A549 (cell line): Measurements from ENCODE around the gene OGDH. TPM values are rescaled to one million over a fixed set of nuclear protein-coding genes. Genes with fewer than 3 reads are reported as not detected.
"Not testable (repeated sequence)": the region's sequence is repeated elsewhere in the genome, so short reads cannot be mapped to it uniquely, and the experiment has no call there.

ENCODE experiments used
- ATAC-seq, 2 experiments: fragments of 200-7000 bp in 1 of 2; fragments of >200 bp in 1 of 2; cut with Nextera tagmentation in 1 of 2; cut with Tn5 transposase in 1 of 2; 3 replicates each; pipeline versions ENCODE4 v1.8.0 to v1.9.1; 2018 to 2020; ENCODE audit warnings: mild to moderate bottlenecking in 1 of 2, moderate library complexity in 1 of 2
- CTCF ChIA-PET: fragments of 300-600 bp; sonication (Branson Sonifier 250); formaldehyde crosslinking; extraction: SDS; loops from one replicate; lab custom pipeline; 2021; ENCODE audit warnings: antibody characterized with exemption, inconsistent platforms; lab: Yijun Ruan, JAX
- POLR2A ChIA-PET: fragments of 350-600 bp; formaldehyde crosslinking; extraction: SDS; loops from one replicate; lab custom pipeline; 2021; ENCODE audit warnings: antibody characterized with exemption, inconsistent platforms; lab: Yijun Ruan, JAX
- DNase-seq, 2 experiments: peaks; one replicate each; pipeline versions ENCODE4 v3.0.0 to v3.0.0-alpha.2; 2011 to 2016; ENCODE audit warnings: low read depth in 1 of 2, low spot score in 1 of 2
- FAIRE-seq: peaks from 2 replicates; lab custom pipeline; 2011; peaks lifted over from hg19 to GRCh38; lab: Jason Lieb, UNC
- H3K27ac ChIP-seq, 2 experiments: fragments of >200 bp; sonication (Bioruptor Twin); formaldehyde crosslinking; 3 replicates each; pipeline ENCODE4 v1.5.1; 2016 to 2017
- H3K4me1 ChIP-seq: fragments of >200 bp; sonication (Bioruptor Twin); formaldehyde crosslinking; 3 replicates; pipeline ENCODE4 v1.6.1; 2016
- H3K4me2 ChIP-seq: fragments of >200 bp; sonication (Bioruptor Twin); formaldehyde crosslinking; 3 replicates; pipeline ENCODE4 v1.6.1; 2016
- H3K4me3 ChIP-seq: fragments of >200 bp; sonication (Bioruptor Twin); formaldehyde crosslinking; 3 replicates; pipeline ENCODE4 v1.5.1; 2016
- H3K9me3 ChIP-seq: fragments of >200 bp; sonication (Bioruptor Twin); formaldehyde crosslinking; 3 replicates; pipeline ENCODE4 v1.6.1; 2016
- ATOH8 ChIP-seq: fragments of 250-450 bp; sonication (Bioruptor Pico); IDR thresholded peaks from 2 replicates; pipeline ENCODE4 v1.5.0; 2020; ENCODE audit warnings: low read depth, mild to moderate bottlenecking, moderate library complexity
- BCL3 ChIP-seq: fragments of >200 bp; sonication (Bioruptor Twin); formaldehyde crosslinking; IDR thresholded peaks from 3 replicates; pipeline ENCODE4 v1.6.1; 2016
- BHLHE40 ChIP-seq: IDR thresholded peaks from 2 replicates; pipeline ENCODE4 v1.6.1; 2012; ENCODE audit warnings: low read depth, low read length, inconsistent platforms
- CTCF ChIP-seq: fragments of >200 bp; sonication (Bioruptor Twin); formaldehyde crosslinking; IDR thresholded peaks from 3 replicates; pipeline ENCODE4 v1.5.1; 2016
- EHF ChIP-seq: fragments of 250-450 bp; sonication (Bioruptor Pico); IDR thresholded peaks from 2 replicates; pipeline ENCODE4 v1.5.0; 2020; ENCODE audit warnings: mild to moderate bottlenecking
- EHMT2 ChIP-seq: fragments of 200-600 bp; sonication (generic); IDR thresholded peaks from 2 replicates; pipeline ENCODE4 v1.6.1; 2016; ENCODE audit warnings: antibody characterized with exemption, low read depth, mild to moderate bottlenecking, moderate library complexity
- EP300 ChIP-seq, 2 experiments: fragments of >200 bp; sonication (Bioruptor Twin); formaldehyde crosslinking; IDR thresholded peaks; 2 replicates in 1 of 2; 3 replicates in 1 of 2; pipeline ENCODE4 v1.6.1; 2016 to 2017
- GATA3 ChIP-seq: IDR thresholded peaks from 2 replicates; pipeline ENCODE4 v1.6.1; 2012; ENCODE audit warnings: borderline replicate concordance
- HES2 ChIP-seq: fragments of >200 bp; sonication (Bioruptor Twin); formaldehyde crosslinking; IDR thresholded peaks from 2 replicates; pipeline ENCODE4 v1.6.1; 2016
- HMGXB4 ChIP-seq: fragments of 250-450 bp; sonication (Bioruptor Pico); IDR thresholded peaks from 2 replicates; pipeline ENCODE4 v1.5.0; 2021; ENCODE audit warnings: mild to moderate bottlenecking, moderate library complexity, borderline replicate concordance
- HOXB13 ChIP-seq: fragments of 250-450 bp; sonication (Bioruptor Pico); IDR thresholded peaks from 2 replicates; pipeline ENCODE4 v1.5.0; 2020; ENCODE audit warnings: low read depth, mild to moderate bottlenecking, moderate library complexity
- JUN ChIP-seq, 2 experiments: fragments of >200 bp; sonication (Bioruptor Twin); formaldehyde crosslinking; IDR thresholded peaks; 2 replicates in 1 of 2; 3 replicates in 1 of 2; pipeline ENCODE4 v1.6.1; 2016 to 2017
- JUNB ChIP-seq: fragments of >200 bp; sonication (Bioruptor Twin); formaldehyde crosslinking; IDR thresholded peaks from 2 replicates; pipeline ENCODE4 v1.6.1; 2016
- KDM1A ChIP-seq: fragments of 200-600 bp; sonication (generic); IDR thresholded peaks from 2 replicates; pipeline ENCODE4 v1.6.1; 2016; ENCODE audit warnings: low read depth, mild to moderate bottlenecking
- MAFK ChIP-seq: fragments of 450-650 bp; IDR thresholded peaks from 2 replicates; pipeline ENCODE4 v1.6.1; 2014; ENCODE audit not compliant: partially characterized antibody
- MAZ ChIP-seq: fragments of 150-350 bp; IDR thresholded peaks from 2 replicates; pipeline ENCODE4 v1.6.1; 2014; ENCODE audit warnings: antibody characterized with exemption, low read depth, low read length, borderline replicate concordance
- NPAS2 ChIP-seq: fragments of 250-450 bp; sonication (Bioruptor Pico); IDR thresholded peaks from 2 replicates; pipeline ENCODE4 v1.8.0; 2022; ENCODE audit warnings: mild to moderate bottlenecking, moderate library complexity, borderline replicate concordance
- RFX5 ChIP-seq: fragments of 450-650 bp; IDR thresholded peaks from 2 replicates; pipeline ENCODE4 v1.7.1; 2014; ENCODE audit warnings: antibody characterized with exemption, mild to moderate bottlenecking, moderate library complexity
- SMC3 ChIP-seq: fragments of >200 bp; sonication (Bioruptor Twin); formaldehyde crosslinking; IDR thresholded peaks from 3 replicates; pipeline ENCODE4 v1.6.1; 2018; ENCODE audit warnings: inconsistent platforms
- TFCP2L1 ChIP-seq: fragments of 250-450 bp; sonication (Bioruptor Pico); IDR thresholded peaks from 2 replicates; pipeline ENCODE4 v1.5.0; 2021; ENCODE audit warnings: mild to moderate bottlenecking
- ZC3H11A ChIP-seq: fragments of 450-650 bp; IDR thresholded peaks from 2 replicates; pipeline ENCODE4 v1.6.1; 2014; ENCODE audit warnings: antibody characterized with exemption, mild to moderate bottlenecking
- WGBS: methylation state at CpG from one replicate; pipeline ENCODE4 v1.1.6; 2017; ENCODE audit errors: missing lambda C conversion rate; 5-methylcytosine and 5-hydroxymethylcytosine counted together
- polyA plus RNA-seq, 4 experiments: library from polyadenylated mRNA; depleted of rRNA in 3 of 4; stranded (reverse); fragments of >200 nt; fragmentation: RNase III in 1 of 4; extraction: RNeasy Plus Mini Kit Qiagen cat#74134 plus additional on column Dnase treatment in 1 of 4; gene quantifications; 2 replicates in 3 of 4; 3 replicates in 1 of 4; pipeline ENCODE4 v1.2.3, GENCODE V29; 2011 to 2017

OGDH gene
- polyA plus RNA-seq, 2 of the 4 experiments (the other 2 are of a cell fraction) = 32.5 to 38.8 TPM

DNA sequence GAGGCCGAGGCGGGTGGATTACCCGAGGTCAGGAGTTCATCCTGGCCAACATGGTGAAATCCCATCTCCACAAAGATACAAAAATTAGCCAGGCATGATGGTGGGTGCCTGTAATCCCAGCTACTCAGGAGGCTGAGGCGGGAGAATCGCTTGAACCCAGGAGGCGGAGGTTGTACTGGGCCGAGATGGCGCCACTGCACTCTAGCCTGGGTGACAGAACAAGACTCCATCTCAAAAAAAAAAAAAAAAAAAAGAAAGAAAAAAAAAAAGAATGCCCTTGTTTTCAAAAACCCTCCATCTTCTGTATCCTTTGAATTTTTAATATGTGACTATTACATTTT lies 43.8 kb upstream of the OGDH start:
- ChIA-PET CTCF (interaction anchor here (0.6 to 1.0 kb wide), 2 partner anchors 321 to 433 kb away, joined by 3 read pairs; no protein-coding TSS in a partner anchor), POLR2A (interaction anchor here (1.5 kb wide), 1 partner anchor 72 kb away, joined by 3 read pairs; the partner anchor contains the start of gene NUDCD3)
- 64% methylated on average over 8 of the region's 8 CpGs for WGBS
- peak overlapping the region; percentile 66 to 85 for H3K27ac ChIP-seq
- peak overlapping the region; percentile 54 for H3K4me2 ChIP-seq
- H3K4me3 ChIP-seq, ATAC-seq, FAIRE-seq, DNase-seq, H3K9me3 ChIP-seq: not testable (repeated sequence)
- H3K4me1 ChIP-seq = peaks cover 25% of the 10 kb centered on the region

- Histone ChIP-seq H3K4me3 (no peak overlapping the region), H3K27ac (peak overlapping the region; percentile 42 to 85; a peak in 4 of 6 replicates), H3K9me3 (no peaks in the 10 kb centered on the region), H3K4me1 (peaks cover 25% of the 10 kb centered on the region), H3K4me2 (no peak overlapping the region; the same call in 2 of the 3 replicates)
- WGBS = 96% methylated on average over 3 of the region's 3 CpGs
- DNase-seq (no peak), ATAC-seq (peak in 1 of 2 experiments; percentile 2; a peak in 1 of 6 replicates), FAIRE-seq (no peak)
- POLR2A ChIA-PET = interaction anchor here (1.5 kb wide), 1 partner anchor 73 kb away, joined by 3 read pairs; the partner anchor contains the start of gene NUDCD3
- TF ChIP-seq JUN (IDR thresholded peaks at IDR 0.05) = peak in 1 of 2 experiments; percentile 27; a peak in 1 of 5 replicates
- TF ChIP-seq GATA3 = no peak
- TF ChIP-seq TFCP2L1 (CRISPR knock-in tag) = 0 out of 2 replicates have a peak, but pooled peaks have one; percentile 12
- CTCF ChIA-PET = interaction anchor here (3.8 to 4.8 kb wide), 2 partner anchors 14 to 20 kb away, joined by 20 to 30 read pairs; partner anchors contain the start of gene NPC1L1
Measured at GRCh38 chr7:44563171-44563679, 43.2 kb upstream of the OGDH start.

GRCh38 chr7:44564606-44565005 lies 41.8 kb upstream of the OGDH start:
- ATAC-seq (no peak), FAIRE-seq (no peak), DNase-seq (no peak)
- Histone ChIP-seq H3K4me2 (no peak overlapping the region), H3K4me3 (no peak overlapping the region), H3K4me1 (peaks cover 25% of the 10 kb centered on the region), H3K27ac (no peak overlapping the region), H3K9me3 (no peaks in the 10 kb centered on the region)
- WGBS = 100% methylated on average over 2 of the region's 2 CpGs
- TF ChIP-seq ATOH8 (CRISPR knock-in tag) (no peak), BHLHE40 (no peak)
- ChIA-PET CTCF (interaction anchor here (0.8 to 4.8 kb wide), 30 partner anchors 9 to 571 kb away, joined by 3 to 55 read pairs (median 5); partner anchors contain the start of genes DDX56, NPC1L1, NUDCD3 and TMED4), POLR2A (interaction anchor here (0.8 to 2.7 kb wide), 3 partner anchors 9 to 74 kb away, joined by 3 to 37 read pairs (median 8); partner anchors contain the start of genes DDX56 and NUDCD3)

DNA sequence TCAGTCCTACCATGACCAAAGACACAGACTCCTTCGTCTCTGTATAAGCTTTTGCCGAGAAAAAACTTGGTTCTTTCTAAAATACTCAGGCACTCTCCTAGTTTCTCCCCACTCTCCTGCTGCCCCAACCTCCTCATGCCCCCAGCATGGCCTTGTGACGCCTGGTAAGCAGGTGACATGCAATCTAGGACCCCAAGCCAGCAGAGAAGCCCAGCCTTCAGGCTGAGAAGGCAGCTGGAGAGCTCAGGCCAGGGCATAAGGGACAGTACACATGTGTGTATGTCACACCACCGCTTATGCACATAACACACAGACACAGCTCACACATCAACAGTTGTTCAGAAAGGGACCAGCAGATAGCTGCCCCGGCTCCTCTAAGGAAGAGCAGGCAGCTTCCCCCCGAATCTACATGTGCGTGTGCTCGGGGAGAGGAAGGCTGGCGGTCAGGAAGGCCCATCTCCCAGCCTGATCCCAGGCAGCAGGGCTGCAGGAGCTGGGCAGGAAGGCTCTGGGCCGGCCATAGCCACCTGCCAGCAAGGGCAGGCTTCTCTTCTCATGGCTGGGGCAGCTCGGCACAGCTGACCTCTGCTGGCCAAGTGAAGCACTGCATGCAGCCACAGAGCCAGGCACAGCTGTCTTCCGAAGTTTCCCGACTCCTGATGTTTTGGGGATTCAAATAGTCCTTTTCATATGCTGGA lies 41.2 kb upstream of the OGDH start:
- 51% methylated on average over 10 of the region's 13 CpGs for WGBS
- Histone ChIP-seq H3K4me3 (no peak overlapping the region), H3K4me1 (peaks cover 25% of the 10 kb centered on the region), H3K9me3 (no peaks in the 10 kb centered on the region), H3K4me2 (no peak overlapping the region), H3K27ac (no peak overlapping the region)
- DNase-seq = peak; percentile 59 to 63
- ChIA-PET CTCF (interaction anchor here (0.7 to 4.8 kb wide), 44 partner anchors 9 to 570 kb away, joined by 3 to 55 read pairs (median 4); partner anchors contain the start of genes DDX56, NPC1L1, NUDCD3 and TMED4), POLR2A (interaction anchor here (0.8 to 2.7 kb wide), 5 partner anchors 9 to 324 kb away, joined by 3 to 37 read pairs (median 5); partner anchors contain the start of genes DDX56, NUDCD3, PURB and TMED4)
- no peak for FAIRE-seq
- ATAC-seq = peak; percentile 76 to 83
- TF ChIP-seq EHF (CRISPR knock-in tag) = no peak
- no peak for TF ChIP-seq EP300 (IDR thresholded peaks at IDR 0.05)
- TF ChIP-seq BCL3 = no peak
- no peak for TF ChIP-seq RFX5
- peak; percentile 83 for TF ChIP-seq SMC3
- TF ChIP-seq EHMT2 = no peak
- TF ChIP-seq TFCP2L1 (CRISPR knock-in tag) = no peak
- no peak for TF ChIP-seq HMGXB4 (CRISPR knock-in tag)
- TF ChIP-seq HES2 = no peak
- no peak for TF ChIP-seq MAFK
- TF ChIP-seq ZC3H11A = no peak
- TF ChIP-seq CTCF = peak; percentile 81
- no peak for TF ChIP-seq JUNB
- no peak for TF ChIP-seq HOXB13
- TF ChIP-seq JUN (IDR thresholded peaks at IDR 0.05) = no peak
- no peak for TF ChIP-seq NPAS2
- TF ChIP-seq MAZ = no peak
- no peak for TF ChIP-seq KDM1A
